Activated CD4-positive, alpha-beta memory T cell treated with anti-CD3 and anti-CD28 coated beads, Interleukin-2, amount 10 ng/mL, durations not matched to agents 7 days and 5 days (primary cell): ENCODE measurements around the gene NOD1. TPM values are rescaled to one million over a fixed set of nuclear protein-coding genes. Genes with fewer than 3 reads are reported as not detected.
"Not testable (repeated sequence)": the region's sequence is repeated elsewhere in the genome, so short reads cannot be mapped to it uniquely, and the experiment has no call there.

Experiments
- CTCF ChIA-PET: fragments of 350-600 bp; sonication (Branson Sonifier 250); formaldehyde crosslinking; loops from one replicate; lab custom pipeline; 2021; ENCODE audit warnings: antibody characterized with exemption, inconsistent platforms; lab: Charles Lee
- POLR2A ChIA-PET: fragments of 350-600 bp; sonication (Branson Sonifier 250); formaldehyde crosslinking; loops from one replicate; lab custom pipeline; 2021; ENCODE audit warnings: antibody characterized with exemption; lab: Charles Lee
- DNase-seq: peaks from one replicate; pipeline ENCODE4 v3.0.0-alpha.2; 2020
- H3K27ac Mint-ChIP-seq: one replicate; pipeline ENCODE4 v1.8.0; 2021; ENCODE audit warnings: mild to moderate bottlenecking, mixed read lengths
- H3K27me3 Mint-ChIP-seq: one replicate; pipeline ENCODE4 v1.8.0; 2021; ENCODE audit warnings: mixed read lengths
- H3K36me3 Mint-ChIP-seq: one replicate; pipeline ENCODE4 v1.8.0; 2021; ENCODE audit warnings: low read depth, mixed read lengths
- H3K4me1 Mint-ChIP-seq: one replicate; pipeline ENCODE4 v1.8.0; 2021; ENCODE audit warnings: mixed read lengths
- H3K4me3 Mint-ChIP-seq: one replicate; pipeline ENCODE4 v1.8.0; 2021; ENCODE audit warnings: mild to moderate bottlenecking, mixed read lengths
- H3K9me3 Mint-ChIP-seq: one replicate; pipeline ENCODE4 v1.8.0; 2021; ENCODE audit warnings: mixed read lengths
- total RNA-seq, 2 experiments: library from RNA; stranded (reverse); gene quantifications; one replicate each; pipeline ENCODE4 v1.2.3, GENCODE V29; 2021

Gene NOD1
- total RNA-seq, 2 experiments from 2014 or later, result 19.6 to 22.6 TPM

DNA sequence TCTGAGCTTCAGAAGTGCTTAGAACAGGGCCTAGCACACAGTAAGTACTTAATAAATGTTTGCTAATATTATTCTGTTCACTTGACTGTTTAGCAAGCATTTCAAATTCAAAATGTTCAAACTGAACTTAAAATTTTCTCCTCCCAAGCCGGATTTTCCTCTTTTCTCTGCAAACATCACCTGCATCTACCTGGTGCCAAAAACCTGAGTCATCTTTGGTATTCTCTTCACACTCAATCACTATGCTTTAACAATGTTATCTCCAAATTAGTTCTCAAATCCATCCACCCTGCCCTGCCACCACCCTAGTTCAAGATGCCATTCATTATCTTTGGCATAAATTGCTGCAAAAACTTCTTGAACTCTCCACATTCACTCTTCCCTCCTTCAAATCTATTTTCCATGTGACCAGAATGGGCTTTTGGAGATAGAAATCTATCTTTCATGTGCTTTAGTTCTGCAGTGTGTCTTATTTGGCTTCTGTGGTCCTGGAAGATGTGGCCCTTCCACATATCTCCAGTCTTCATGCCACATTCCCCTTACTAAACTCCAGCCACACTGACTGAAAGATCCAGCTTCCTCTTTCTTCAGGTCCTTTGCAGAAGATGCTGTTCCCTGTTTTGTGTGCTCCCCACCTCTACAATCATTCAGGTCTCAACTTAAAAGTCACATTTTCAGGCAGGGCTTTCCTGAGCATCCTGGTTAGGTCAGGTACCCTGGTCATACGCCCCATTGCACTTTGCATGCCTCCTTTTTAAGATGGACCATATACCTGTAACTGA, 24.1 kb upstream of the NOD1 start:
- ChIA-PET CTCF (interaction anchor here (1.3 to 1.8 kb wide), 2 partner anchors 61 to 226 kb away, joined by 4 to 6 read pairs; no protein-coding TSS in a partner anchor), POLR2A (interaction anchor here (1.1 to 3.8 kb wide), 2 partner anchors 24 to 180 kb away, joined by 6 to 37 read pairs; partner anchors contain the start of gene NOD1)
- no peak for DNase-seq
- H3K27ac Mint-ChIP-seq, result no peak overlapping the region
- peaks cover 35% of the 10 kb centered on the region for H3K36me3 Mint-ChIP-seq
- H3K4me3 Mint-ChIP-seq, result peak overlapping the region; percentile 81
- peaks cover 5% of the 10 kb centered on the region for H3K9me3 Mint-ChIP-seq
- no peaks in the 10 kb centered on the region for H3K27me3 Mint-ChIP-seq
- H3K4me1 Mint-ChIP-seq, result peaks cover 45% of the 10 kb centered on the region

DNA sequence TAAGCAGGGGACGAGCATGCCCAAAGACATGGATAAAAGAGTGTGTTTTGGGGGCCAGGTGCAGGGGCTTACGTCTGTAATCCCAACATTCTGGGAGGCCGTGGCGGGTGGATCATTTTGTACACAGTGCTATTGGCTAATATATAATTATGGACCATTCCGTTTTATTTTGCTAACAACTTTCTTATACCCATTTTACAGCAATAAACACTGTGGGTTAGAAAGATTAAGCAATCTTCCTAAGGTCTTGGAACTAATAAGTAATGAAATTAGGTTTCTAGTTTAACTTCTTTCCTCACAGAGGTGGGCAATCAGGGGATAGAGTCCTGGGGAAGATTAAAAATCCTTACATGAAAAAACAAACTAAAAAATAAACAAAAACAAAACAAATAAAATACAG, 22.7 kb upstream of the NOD1 start:
- H3K4me1 Mint-ChIP-seq, result peaks cover 45% of the 10 kb centered on the region
- ChIA-PET CTCF (no interaction called here), POLR2A (no interaction called here)
- H3K9me3 Mint-ChIP-seq, result no peaks in the 10 kb centered on the region
- no peak overlapping the region for H3K27ac Mint-ChIP-seq
- H3K4me3 Mint-ChIP-seq, result no peak overlapping the region
- H3K36me3 Mint-ChIP-seq, result peaks cover 40% of the 10 kb centered on the region
- no peak for DNase-seq
- H3K27me3 Mint-ChIP-seq, result no peaks in the 10 kb centered on the region

DNA sequence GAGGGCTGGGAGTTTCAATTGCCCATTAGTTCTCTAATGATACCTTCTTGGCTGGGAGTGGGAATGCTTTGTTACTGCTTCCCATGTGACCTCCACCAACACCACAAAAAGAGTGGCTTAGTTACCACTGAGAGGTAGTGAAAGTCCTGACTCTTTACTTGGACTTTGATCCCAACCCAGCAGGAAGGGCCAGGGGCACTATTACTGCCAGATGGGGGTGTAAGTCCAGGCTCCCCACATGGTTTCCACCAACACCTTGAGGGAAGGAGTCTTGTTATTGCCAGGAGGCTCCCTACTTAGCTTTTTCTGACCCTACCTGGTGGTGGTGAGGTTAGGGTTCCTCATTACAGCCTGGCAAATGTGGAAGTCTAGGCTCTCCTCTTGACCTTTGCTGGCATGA, 14.6 kb upstream of the NOD1 start:
- DNase-seq, result no peak
- H3K36me3 Mint-ChIP-seq, result peaks cover 42% of the 10 kb centered on the region
- CTCF ChIA-PET, result no interaction called here
- POLR2A ChIA-PET, result no interaction called here
- peaks cover 13% of the 10 kb centered on the region for H3K27me3 Mint-ChIP-seq
- H3K27ac Mint-ChIP-seq, result no peak overlapping the region
- H3K4me3 Mint-ChIP-seq, result no peak overlapping the region
- H3K4me1 Mint-ChIP-seq, result no peaks in the 10 kb centered on the region
- H3K9me3 Mint-ChIP-seq, result peaks cover 9% of the 10 kb centered on the region

DNA sequence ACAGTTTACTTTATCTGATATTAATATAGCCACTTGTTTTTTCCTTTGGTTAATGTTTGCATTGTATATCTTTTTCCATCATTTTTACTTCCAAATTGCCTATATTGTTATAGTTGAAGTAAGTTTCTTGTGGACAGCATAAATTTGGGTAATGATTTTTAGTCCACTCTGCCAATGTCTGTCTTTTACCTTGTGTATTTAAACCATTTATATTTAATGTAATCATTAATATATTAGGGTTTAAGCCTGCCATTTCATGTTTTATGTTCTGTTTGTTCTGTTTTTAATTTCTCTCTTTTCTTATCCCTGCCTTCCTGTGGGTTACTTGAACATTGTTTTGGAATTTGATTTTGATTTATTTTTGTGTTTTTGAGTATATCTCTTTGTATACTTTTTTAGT, 12.8 kb upstream of the NOD1 start:
- DNase-seq, result no peak
- POLR2A ChIA-PET, result no interaction called here
- Mint-ChIP-seq H3K4me1 (no peaks in the 10 kb centered on the region), H3K36me3 (peaks cover 31% of the 10 kb centered on the region), H3K27me3 (peaks cover 19% of the 10 kb centered on the region), H3K9me3 (peaks cover 9% of the 10 kb centered on the region), H3K27ac (no peak overlapping the region), H3K4me3 (no peak overlapping the region)
- CTCF ChIA-PET, result no interaction called here

DNA sequence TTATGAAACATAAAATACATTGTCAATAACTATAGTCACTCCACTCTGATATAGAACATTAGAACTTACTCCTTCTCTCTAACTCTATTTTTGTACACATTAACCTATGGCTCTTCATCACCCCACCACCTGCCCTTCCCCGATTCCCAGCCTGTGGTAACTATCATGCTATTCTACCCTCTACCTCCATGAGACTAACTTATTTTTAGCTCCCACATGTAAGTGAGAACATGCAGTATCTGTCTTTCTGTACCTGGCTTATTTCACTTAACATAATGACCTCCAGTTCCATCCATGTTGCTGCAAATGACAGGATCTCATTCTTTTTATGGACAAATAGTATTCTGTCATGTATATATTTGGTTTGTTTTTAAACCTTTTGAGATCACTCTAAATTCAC, 8.8 kb upstream of the NOD1 start:
- H3K36me3 Mint-ChIP-seq, result peaks cover 3% of the 10 kb centered on the region
- peaks cover 13% of the 10 kb centered on the region for H3K27me3 Mint-ChIP-seq
- ChIA-PET POLR2A (interaction anchor here (1.0 to 1.8 kb wide), 2 partner anchors 9 to 165 kb away, joined by 5 to 6 read pairs; partner anchors contain the start of gene NOD1), CTCF (no interaction called here)
- no peak overlapping the region for H3K4me3 Mint-ChIP-seq
- H3K27ac Mint-ChIP-seq, result no peak overlapping the region
- peaks cover 4% of the 10 kb centered on the region for H3K9me3 Mint-ChIP-seq
- no peaks in the 10 kb centered on the region for H3K4me1 Mint-ChIP-seq
- no peak for DNase-seq

DNA sequence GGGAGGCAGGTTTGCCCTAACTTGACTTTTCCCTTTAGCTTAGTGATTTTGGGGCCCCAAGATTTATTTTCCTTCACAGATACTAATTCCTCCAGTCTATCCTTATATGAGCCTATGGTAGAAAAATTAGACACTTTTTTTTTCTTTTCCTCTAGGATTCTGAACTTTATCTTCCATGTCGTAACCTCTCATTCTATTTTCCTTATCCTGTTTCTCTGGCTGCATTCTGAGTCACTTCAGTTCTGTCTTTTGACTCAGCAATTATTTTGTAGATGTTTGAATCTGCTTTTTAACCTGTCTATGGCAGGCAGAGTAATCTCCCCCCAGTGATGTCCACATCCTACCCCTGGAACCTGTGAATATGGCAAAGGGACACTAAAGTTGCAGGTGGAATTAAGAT, 7.1 kb upstream of the NOD1 start:
- Mint-ChIP-seq H3K4me1 (no peaks in the 10 kb centered on the region), H3K36me3 (no peaks in the 10 kb centered on the region), H3K27ac (no peak overlapping the region), H3K9me3 (no peaks in the 10 kb centered on the region), H3K27me3 (peaks cover 9% of the 10 kb centered on the region), H3K4me3 (no peak overlapping the region)
- CTCF ChIA-PET, result no interaction called here
- POLR2A ChIA-PET, result no interaction called here
- DNase-seq, result no peak

DNA sequence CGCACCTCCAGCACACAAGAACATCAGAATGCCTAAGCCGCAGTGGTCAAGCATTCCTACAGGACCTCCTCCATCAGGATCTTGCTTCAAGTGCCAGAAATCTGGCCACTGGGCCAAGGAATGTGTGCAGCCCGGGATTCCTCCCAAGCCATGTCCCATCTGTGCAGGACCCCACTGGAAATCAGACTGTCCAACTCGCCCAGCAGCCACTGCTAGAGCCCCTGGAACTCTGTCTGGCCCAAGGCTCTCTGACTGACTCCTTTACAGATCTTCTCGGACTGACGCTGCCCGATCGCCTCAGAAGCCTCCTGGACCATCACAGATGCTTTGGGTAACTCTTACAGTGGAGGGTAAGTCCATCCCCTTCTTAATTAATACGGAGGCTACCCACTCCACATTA, 2.8 kb upstream of the NOD1 start:
- DNase-seq, CTCF ChIA-PET, H3K36me3 Mint-ChIP-seq, H3K9me3 Mint-ChIP-seq, H3K27ac Mint-ChIP-seq, H3K27me3 Mint-ChIP-seq, POLR2A ChIA-PET, H3K4me3 Mint-ChIP-seq: not testable (repeated sequence)
- peaks cover 29% of the 10 kb centered on the region for H3K4me1 Mint-ChIP-seq

DNA sequence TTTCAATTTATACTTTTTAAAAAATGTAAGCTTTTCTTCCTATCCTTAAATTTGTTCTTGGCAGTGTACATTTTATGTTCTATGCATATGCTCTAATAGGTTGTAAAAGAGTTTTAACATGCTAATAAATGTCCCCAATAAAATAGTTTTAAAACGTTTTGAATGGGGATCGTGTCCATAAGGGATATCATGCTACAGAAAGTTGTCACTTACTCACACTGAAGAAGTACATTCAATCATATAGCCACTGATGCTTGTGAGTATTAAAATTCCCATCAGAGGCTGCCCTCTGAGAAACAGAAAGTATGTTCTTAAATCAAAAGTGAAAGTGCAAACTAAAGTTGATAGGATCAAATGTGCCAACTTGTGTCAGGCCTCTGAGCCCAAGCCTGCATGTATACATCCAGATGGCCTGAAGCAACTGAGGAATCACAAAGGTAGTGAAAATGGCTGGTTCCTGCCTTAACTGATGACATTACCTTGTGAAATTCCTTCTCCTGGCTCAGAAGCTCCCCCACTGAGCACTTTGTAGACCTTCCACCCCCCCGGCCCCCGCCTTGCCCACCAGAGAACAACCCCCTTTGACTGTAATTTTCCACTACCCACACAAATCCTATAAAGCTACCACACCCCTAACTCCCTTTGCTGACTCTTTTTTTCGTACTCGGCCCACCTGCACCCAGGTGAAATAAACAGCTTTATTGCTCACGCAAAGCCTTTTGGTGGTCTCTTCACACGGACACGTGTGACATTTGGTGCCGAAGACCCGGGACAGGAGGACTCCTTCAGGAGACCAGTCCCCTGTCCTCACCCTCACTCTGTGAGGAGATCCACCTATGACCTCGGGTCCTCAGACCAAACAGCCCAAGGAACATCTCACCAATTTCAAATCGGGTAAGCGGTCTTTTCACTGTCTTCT, 877 bp upstream of the NOD1 start:
- CTCF ChIA-PET, result interaction anchor here (1.9 kb wide), 1 partner anchor 24 kb away, joined by 7 read pairs; no protein-coding TSS in a partner anchor
- POLR2A ChIA-PET, result interaction anchor here (1.2 to 3.5 kb wide), 12 partner anchors 11 to 345 kb away, joined by 3 to 37 read pairs (median 9); partner anchors contain the start of genes GARS1, GGCT, MTURN and ZNRF2
- Mint-ChIP-seq H3K9me3 (no peaks in the 10 kb centered on the region), H3K27ac (peak overlapping the region; percentile 75), H3K36me3 (peaks cover 13% of the 10 kb centered on the region), H3K27me3 (no peaks in the 10 kb centered on the region), H3K4me1 (peaks cover 48% of the 10 kb centered on the region), H3K4me3 (peak overlapping the region; percentile 93)
- peak; percentile 41 for DNase-seq

DNA sequence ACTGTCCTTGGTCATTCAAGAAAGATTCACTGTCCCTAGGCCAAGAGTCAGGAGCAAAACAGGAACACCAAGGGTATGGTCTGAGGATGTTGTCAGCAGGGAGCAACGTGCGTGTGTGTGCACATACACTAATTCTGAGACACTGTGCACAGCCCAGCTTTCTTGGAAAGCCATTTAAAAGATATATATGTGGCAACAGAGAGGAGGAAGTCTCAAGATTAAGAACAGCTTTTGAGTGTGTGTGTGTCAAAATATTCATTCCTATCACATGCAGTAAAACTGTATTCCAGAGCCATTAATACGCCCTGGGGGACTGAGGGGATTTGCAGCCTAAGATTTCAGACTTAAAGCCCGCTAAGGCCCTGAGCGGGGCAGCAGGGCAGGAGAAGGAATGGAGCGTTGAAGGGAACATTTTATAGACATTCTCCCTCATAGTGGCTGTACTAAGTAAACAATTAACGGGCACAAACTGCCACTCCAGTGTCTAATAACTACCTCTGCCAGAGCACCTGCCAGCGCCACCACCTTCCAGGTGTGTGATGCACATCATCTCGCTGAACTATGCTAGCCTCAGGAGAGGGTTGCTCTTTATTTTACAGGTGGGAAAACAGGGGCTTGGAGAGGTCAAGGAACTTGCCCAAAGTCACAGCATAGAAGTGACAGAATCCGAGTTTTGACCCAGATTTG, 2.0 kb downstream of the NOD1 start:
- H3K27ac Mint-ChIP-seq, result peak overlapping the region; percentile 50

DNA sequence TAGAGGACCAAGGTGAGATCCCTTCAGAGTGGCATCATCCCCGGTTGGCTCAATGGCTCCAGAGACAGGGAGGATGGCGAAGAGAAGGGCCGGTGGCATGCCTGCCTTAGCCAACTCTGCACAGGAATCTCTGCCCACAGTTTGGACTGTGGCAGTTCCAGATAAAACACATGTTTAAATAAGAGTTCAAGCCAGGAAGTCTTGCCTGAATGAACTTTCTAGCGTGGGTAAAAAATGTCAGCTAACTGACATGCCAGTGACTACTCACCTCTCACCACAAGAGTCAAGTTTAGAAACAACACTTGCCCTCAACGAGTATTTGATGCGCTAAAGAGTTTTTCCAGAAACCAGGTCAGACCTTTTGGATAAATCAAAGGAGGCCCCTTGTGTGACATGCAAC, 3.0 kb downstream of the NOD1 start:
- no peaks in the 10 kb centered on the region for H3K27me3 Mint-ChIP-seq
- H3K4me3 Mint-ChIP-seq, result no peak overlapping the region
- no peak for DNase-seq
- no peak overlapping the region for H3K27ac Mint-ChIP-seq
- H3K36me3 Mint-ChIP-seq, result peaks cover 34% of the 10 kb centered on the region
- POLR2A ChIA-PET, result no interaction called here
- peaks cover 85% of the 10 kb centered on the region for H3K4me1 Mint-ChIP-seq
- H3K9me3 Mint-ChIP-seq, result no peaks in the 10 kb centered on the region
- CTCF ChIA-PET, result interaction anchor here (1.0 kb wide), 1 partner anchor 10 kb away, joined by 3 read pairs; no protein-coding TSS in a partner anchor

More for the DNA sequence above, 2.0 kb downstream of the NOD1 start:
- no peak for DNase-seq
- ChIA-PET POLR2A (interaction anchor here (2.1 to 3.5 kb wide), 3 partner anchors 8 to 154 kb away, joined by 7 to 23 read pairs (median 12); no protein-coding TSS in a partner anchor), CTCF (interaction anchor here (0.7 kb wide), 1 partner anchor 449 kb away, joined by 3 read pairs; the partner anchor contains the start of gene PLEKHA8)
- Mint-ChIP-seq H3K4me1 (peaks cover 75% of the 10 kb centered on the region), H3K36me3 (peaks cover 34% of the 10 kb centered on the region), H3K9me3 (no peaks in the 10 kb centered on the region), H3K4me3 (peak overlapping the region; percentile 54), H3K27me3 (no peaks in the 10 kb centered on the region)

DNA sequence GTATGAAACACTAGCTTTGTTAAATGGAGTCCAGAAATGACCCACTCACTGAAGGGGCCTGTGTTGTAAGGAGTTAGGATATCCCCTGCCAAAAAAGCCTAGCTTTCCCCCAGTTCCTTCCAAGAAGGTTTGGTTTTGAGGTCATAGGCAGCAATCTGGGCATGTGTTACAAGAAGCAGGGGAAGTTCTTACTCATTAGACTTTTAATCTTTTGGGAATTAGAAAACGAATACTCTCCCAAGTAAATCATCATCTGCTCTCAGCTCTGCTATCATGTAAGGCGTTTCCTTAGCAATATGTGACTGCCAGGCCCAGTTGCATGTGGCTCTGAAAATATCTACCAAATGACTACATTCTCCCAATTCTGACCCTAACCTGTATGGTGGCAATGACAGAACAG, 3.7 kb downstream of the NOD1 start:
- CTCF ChIA-PET, result interaction anchor here (1.0 kb wide), 1 partner anchor 10 kb away, joined by 3 read pairs; no protein-coding TSS in a partner anchor
- H3K4me1 Mint-ChIP-seq, result peaks cover 83% of the 10 kb centered on the region
- no peaks in the 10 kb centered on the region for H3K27me3 Mint-ChIP-seq
- H3K9me3 Mint-ChIP-seq, result no peaks in the 10 kb centered on the region
- peaks cover 34% of the 10 kb centered on the region for H3K36me3 Mint-ChIP-seq
- POLR2A ChIA-PET, result no interaction called here
- DNase-seq, result no peak
- H3K4me3 Mint-ChIP-seq, result no peak overlapping the region
- no peak overlapping the region for H3K27ac Mint-ChIP-seq

DNA sequence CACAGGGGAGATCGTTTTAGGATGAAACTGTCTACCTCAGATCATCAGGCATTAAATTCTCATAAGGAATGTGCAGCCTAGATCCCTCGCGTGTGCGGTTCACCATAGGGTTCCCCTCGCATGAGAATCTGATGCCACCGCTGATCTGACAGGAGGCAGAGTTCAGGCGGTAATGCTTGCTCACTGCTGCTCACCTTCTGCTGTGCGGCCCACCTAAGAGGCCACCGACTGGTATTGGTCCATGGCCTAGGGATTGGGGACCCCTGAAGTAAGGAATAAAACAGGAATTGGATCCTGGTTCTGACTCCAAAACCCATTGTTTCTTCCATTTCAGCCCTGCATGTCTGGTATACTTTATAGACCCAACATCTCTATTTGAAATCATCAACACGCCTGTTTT, 4.1 kb downstream of the NOD1 start:
- Mint-ChIP-seq H3K27me3 (no peaks in the 10 kb centered on the region), H3K27ac (no peak overlapping the region), H3K9me3 (no peaks in the 10 kb centered on the region), H3K4me1 (peaks cover 79% of the 10 kb centered on the region), H3K36me3 (peaks cover 34% of the 10 kb centered on the region), H3K4me3 (no peak overlapping the region)
- DNase-seq, result no peak
- CTCF ChIA-PET, result interaction anchor here (1.0 kb wide), 1 partner anchor 9 kb away, joined by 3 read pairs; no protein-coding TSS in a partner anchor
- POLR2A ChIA-PET, result no interaction called here
